Transverse colon (tissue), 4 donors: ENCODE data around the gene EML1. TPM values are rescaled to one million over a fixed set of nuclear protein-coding genes. Genes with fewer than 3 reads are reported as not detected.

Source experiments
- DNase-seq: peaks from one replicate; pipeline ENCODE4 v3.0.0-alpha.2; 2019
- H3K27ac ChIP-seq, 4 donors: fragments of 200-600 bp; sonication (generic); 2 replicates each; pipeline ENCODE4 v1.5.1; 2016 to 2018; ENCODE audit warnings: inconsistent platforms in 4 of 4
- H3K27me3 ChIP-seq: fragments of 200-600 bp; sonication (generic); 2 replicates; pipeline ENCODE4 v1.5.1; 2017; ENCODE audit warnings: inconsistent platforms
- H3K36me3 ChIP-seq, 4 donors: fragments of 200-600 bp; sonication (generic); 2 replicates each; pipeline ENCODE4 v1.5.1; 2017 to 2019; ENCODE audit warnings: inconsistent platforms in 4 of 4
- H3K4me1 ChIP-seq, 4 donors: fragments of 200-600 bp; sonication (generic); 2 replicates each; pipeline ENCODE4 v1.5.1; 2017 to 2020; ENCODE audit warnings: inconsistent platforms in 4 of 4
- H3K4me3 ChIP-seq, 4 donors: fragments of 200-600 bp; sonication (generic); 1 replicate in 1 of 4; 2 replicates in 3 of 4; pipeline versions ENCODE4 v1.5.1 to v1.6.1; 2017 to 2019; ENCODE audit warnings: inconsistent platforms in 4 of 4
- H3K9me3 ChIP-seq, 2 donors: fragments of 200-600 bp; sonication (generic); 2 replicates each; pipeline ENCODE4 v1.5.1; 2017 to 2019; ENCODE audit warnings: inconsistent platforms in 2 of 2
- CTCF ChIP-seq, 5 experiments: fragments of 200-600 bp in 3 of 5; fragments of 450-650 bp in 2 of 5; sonication (generic) in 3 of 5; IDR thresholded peaks; 1 replicate in 2 of 5; 2 replicates in 3 of 5; pipeline ENCODE4 v1.5.1; 2016 to 2017; ENCODE audit warnings: antibody characterized with exemption in 5 of 5, inconsistent platforms in 3 of 5, mild to moderate bottlenecking in 2 of 5, moderate library complexity in 1 of 5
- EP300 ChIP-seq: sonication (generic); formaldehyde crosslinking; IDR thresholded peaks from one replicate; pipeline ENCODE4 v1.6.1; 2017; ENCODE audit warnings: antibody characterized with exemption, low read depth
- POLR2A ChIP-seq: fragments of 450-650 bp; IDR thresholded peaks from one replicate; pipeline ENCODE4 v1.6.1; 2016; ENCODE audit warnings: antibody characterized with exemption, mild to moderate bottlenecking, moderate library complexity
- POLR2AphosphoS5 ChIP-seq, 3 donors: sonication (generic); formaldehyde crosslinking; IDR thresholded peaks; one replicate each; pipeline ENCODE4 v1.6.1; 2016; ENCODE audit warnings: antibody characterized with exemption in 3 of 3
- WGBS, 2 donors: methylation state at CpG; one replicate each; pipeline ENCODE4 v1.1.5; 2018; ENCODE audit warnings: low coverage in 1 of 2; 5-methylcytosine and 5-hydroxymethylcytosine counted together
- in situ Hi-C, 4 donors: fragments of 200-750 bp; cut with MboI; loops; one replicate each; pipeline versions ENCODE4 v1.15.0 to v1.15.1; 2017; ENCODE audit warnings: low sequenced_read_pairs in 3 of 4, low pct_ligation_motif_present in 1 of 4, low pct_unique_long_range_greater_than_20kb in 1 of 4
- intact Hi-C: fragments of 100-400 bp; cut with DNase I; formaldehyde crosslinking; loops from one replicate; pipeline ENCODE4 v1.15.1; 2023; ENCODE audit warnings: low total_unique reads
- total RNA-seq, 4 donors: library from RNA; depleted of rRNA; stranded (reverse); fragments of >200 nt; gene quantifications; one replicate each; pipeline ENCODE4 v1.1.0, GENCODE V29; 2016

EML1 gene
- total RNA-seq, 4 donors from 2014 or later = 16.8 to 59.5 (median 21.9) TPM

GRCh38 chr14:99775351-99775750 is 17.9 kb upstream of the EML1 start:
- H3K27ac ChIP-seq = peak overlapping the region; percentile 73 to 78 (median 75)
- H3K36me3 ChIP-seq = no peaks in the 10 kb centered on the region
- intact Hi-C loops = no loop called here
- 75 to 79% methylated on average over 6 to 9 of the region's 9 CpGs for WGBS, 2 donors
- no peaks in the 10 kb centered on the region for H3K9me3 ChIP-seq
- H3K27me3 ChIP-seq = no peaks in the 10 kb centered on the region
- H3K4me1 ChIP-seq = peaks cover 0 to 28% (median 12%) of the 10 kb centered on the region in 4 donors
- H3K4me3 ChIP-seq = no peak overlapping the region
- no peak for DNase-seq
- no peak for TF ChIP-seq POLR2AphosphoS5 (IDR thresholded peaks at IDR 0.05)
- no peak for TF ChIP-seq EP300
- no peak for TF ChIP-seq CTCF (IDR thresholded peaks at IDR 0.05)
- no peak for TF ChIP-seq POLR2A
- in situ Hi-C loops = no loop called here

- DNase-seq = no peak
- peaks cover 0 to 21% (median 12%) of the 10 kb centered on the region in 4 donors for H3K4me1 ChIP-seq
- no peak overlapping the region for H3K4me3 ChIP-seq
- no peak for TF ChIP-seq POLR2A
- no peak for TF ChIP-seq EP300
- no peak for TF ChIP-seq CTCF (IDR thresholded peaks at IDR 0.05)
- TF ChIP-seq POLR2AphosphoS5 (IDR thresholded peaks at IDR 0.05) = no peak
- H3K36me3 ChIP-seq = no peaks in the 10 kb centered on the region
- H3K27me3 ChIP-seq = no peaks in the 10 kb centered on the region
- intact Hi-C loops (no loop called here), in situ Hi-C loops (no loop called here)
- 72 to 81% methylated on average over 2 of the region's 2 CpGs for WGBS, 2 donors
- H3K9me3 ChIP-seq = no peaks in the 10 kb centered on the region
- H3K27ac ChIP-seq = no peak overlapping the region
Observed at GRCh38 chr14:99777951-99778350, 15.3 kb upstream of the EML1 start.

- H3K27me3 ChIP-seq = no peaks in the 10 kb centered on the region
- no peak for DNase-seq
- no peaks in the 10 kb centered on the region for H3K36me3 ChIP-seq
- intact Hi-C loops (no loop called here), in situ Hi-C loops (no loop called here)
- no peak overlapping the region for H3K4me3 ChIP-seq
- peaks cover 0 to 4% (median under 1%) of the 10 kb centered on the region in 4 donors for H3K4me1 ChIP-seq
- no peak overlapping the region for H3K27ac ChIP-seq
- 83% methylated on average over 1 of the region's 1 CpG; no CpG with 5 or more reads in 1 of the 2 donors for WGBS, 2 donors
- H3K9me3 ChIP-seq = no peaks in the 10 kb centered on the region
- TF ChIP-seq POLR2AphosphoS5 (IDR thresholded peaks at IDR 0.05) (no peak), EP300 (no peak), POLR2A (no peak), CTCF (IDR thresholded peaks at IDR 0.05) (no peak)
Observed at GRCh38 chr14:99779751-99780150, 13.5 kb upstream of the EML1 start.

- 84 to 90% methylated on average over 7 to 9 of the region's 9 CpGs for WGBS, 2 donors
- no peaks in the 10 kb centered on the region for H3K9me3 ChIP-seq
- TF ChIP-seq EP300 (no peak), POLR2AphosphoS5 (IDR thresholded peaks at IDR 0.05) (no peak), CTCF (IDR thresholded peaks at IDR 0.05) (no peak)
- no peak overlapping the region for H3K4me3 ChIP-seq
- no peaks in the 10 kb centered on the region for H3K4me1 ChIP-seq
- intact Hi-C loops = no loop called here
- no peaks in the 10 kb centered on the region for H3K36me3 ChIP-seq
- no peak for DNase-seq
- in situ Hi-C loops = no loop called here
- no peaks in the 10 kb centered on the region for H3K27me3 ChIP-seq
- no peak overlapping the region for H3K27ac ChIP-seq
Observed at GRCh38 chr14:99780690-99781089, 12.5 kb upstream of the EML1 start.
